GM12878 (cell line): Measurements from ENCODE around the gene NCBP2L. TPM values are rescaled to one million over a fixed set of nuclear protein-coding genes. Genes with fewer than 3 reads are reported as not detected.

Source experiments
- BRCA1 ChIP-seq: IDR thresholded peaks from 2 replicates; pipeline ENCODE4 v1.6.1; 2011; ENCODE audit warnings: low read depth, low read length, improper control_type of control experiment
- CHD1 ChIP-seq: IDR thresholded peaks from 2 replicates; pipeline ENCODE4 v1.6.1; 2012; ENCODE audit warnings: low read depth, low read length, improper control_type of control experiment
- FOXK2 ChIP-seq: fragments of 450-650 bp; IDR thresholded peaks from 2 replicates; pipeline ENCODE4 v1.6.1; 2017; ENCODE audit warnings: mild to moderate bottlenecking, moderate library complexity
- IKZF1 ChIP-seq: fragments of 450-650 bp; conservative IDR thresholded peaks from 2 replicates; pipeline ENCODE4 v1.6.1; 2017; ENCODE audit warnings: antibody characterized with exemption, mild to moderate bottlenecking
- IKZF2 ChIP-seq, 2 experiments: fragments of 450-650 bp; IDR thresholded peaks; 2 replicates each; pipeline ENCODE4 v1.6.1; 2017; ENCODE audit warnings: mild to moderate bottlenecking in 2 of 2, moderate library complexity in 2 of 2
- NBN ChIP-seq: fragments of 450-650 bp; IDR thresholded peaks from 2 replicates; pipeline ENCODE4 v1.6.1; 2016
- RAD21 ChIP-seq: IDR thresholded peaks from 2 replicates; pipeline ENCODE4 v1.6.1; 2011; ENCODE audit warnings: mild to moderate bottlenecking, low read depth, low read length, moderate library complexity; ENCODE audit not compliant: insufficient read depth
- RUNX3 ChIP-seq: IDR thresholded peaks from 2 replicates; pipeline ENCODE4 v1.6.1; 2012; ENCODE audit warnings: low read length, inconsistent platforms
- SMC3 ChIP-seq: IDR thresholded peaks from 2 replicates; pipeline ENCODE4 v1.6.1; 2011; ENCODE audit warnings: low read length, improper control_type of control experiment, borderline replicate concordance
- SUPT20H ChIP-seq: IDR thresholded peaks from 2 replicates; pipeline ENCODE4 v1.6.1; 2011; ENCODE audit warnings: low read depth, mild to moderate bottlenecking, low read length, moderate library complexity, borderline replicate concordance; ENCODE audit not compliant: control insufficient read depth
- TBL1XR1 ChIP-seq: IDR thresholded peaks from 2 replicates; pipeline ENCODE4 v1.6.1; 2012; ENCODE audit warnings: low read depth, low read length, improper control_type of control experiment
- YY1 ChIP-seq: IDR thresholded peaks from 2 replicates; pipeline ENCODE4 v1.6.1; 2011; ENCODE audit warnings: low read depth, mild to moderate bottlenecking, low read length
- ZNF24 ChIP-seq: fragments of 450-650 bp; IDR thresholded peaks from 2 replicates; pipeline ENCODE4 v1.6.1; 2017; ENCODE audit warnings: antibody characterized with exemption, mild to moderate bottlenecking
- polyA plus RNA-seq, 11 experiments: library from polyadenylated mRNA; depleted of rRNA in 4 of 11; unstranded in 6 of 11; stranded (reverse) in 5 of 11; fragments of >200 nt; fragmentation: Nextera tagmentation in 4 of 11; fragmentation: Illumina TruSeq in 1 of 11; extraction: Ambion mirVana in 4 of 11; extraction: Trizol in 1 of 11; gene quantifications; 1 replicate in 1 of 11; 2 replicates in 10 of 11; pipeline versions ENCODE4 v1.2.1 to v1.2.3, GENCODE V29; 2011 to 2016; ENCODE audit warnings: inconsistent platforms in 2 of 11, missing spikeins in 2 of 11, low read depth in 1 of 11
- total RNA-seq, 4 experiments: library from RNA; depleted of rRNA in 3 of 4; stranded (reverse); fragments of >200 nt in 3 of 4; fragmentation: Illumina TruSeq in 1 of 4; extraction: Trizol in 1 of 4; gene quantifications; 2 replicates each; pipeline versions ENCODE4 v1.2.1 to v1.2.3, GENCODE V29; 2013 to 2021
- TF ChIP-seq, protein P1 (sequence below): fragments of 450-650 bp; IDR thresholded peaks from 2 replicates; pipeline ENCODE4 v1.6.1; 2017; ENCODE audit warnings: mild to moderate bottlenecking, moderate library complexity
- TF ChIP-seq, protein P2 (sequence below), 3 experiments: IDR thresholded peaks in 2 of 3; conservative IDR thresholded peaks in 1 of 3; 2 replicates each; pipeline ENCODE4 v1.5.1; 2011; ENCODE audit warnings: low read depth in 3 of 3, low read length in 3 of 3, mild to moderate bottlenecking in 3 of 3, control low read depth in 2 of 3, moderate library complexity in 2 of 3, inconsistent platforms in 1 of 3, mixed read lengths in 1 of 3; ENCODE audit not compliant: control insufficient read depth in 2 of 3, insufficient read depth in 1 of 3; ENCODE audit errors: extremely low read depth in 1 of 3
- TF ChIP-seq, protein P3 (sequence below): fragments of 450-650 bp; IDR thresholded peaks from 2 replicates; pipeline ENCODE4 v1.6.1; 2016; ENCODE audit warnings: mild to moderate bottlenecking, moderate library complexity, borderline replicate concordance
- TF ChIP-seq, protein P4 (sequence below): fragments of 450-650 bp; conservative IDR thresholded peaks from 2 replicates; pipeline ENCODE4 v1.6.1; 2017; ENCODE audit warnings: mild to moderate bottlenecking, moderate library complexity

Gene NCBP2L
- total and polyA plus RNA-seq, 10 of the 15 experiments (the other 5 are each of a cell fraction or from before 2014, with no cell fraction given): not detected

DNA sequence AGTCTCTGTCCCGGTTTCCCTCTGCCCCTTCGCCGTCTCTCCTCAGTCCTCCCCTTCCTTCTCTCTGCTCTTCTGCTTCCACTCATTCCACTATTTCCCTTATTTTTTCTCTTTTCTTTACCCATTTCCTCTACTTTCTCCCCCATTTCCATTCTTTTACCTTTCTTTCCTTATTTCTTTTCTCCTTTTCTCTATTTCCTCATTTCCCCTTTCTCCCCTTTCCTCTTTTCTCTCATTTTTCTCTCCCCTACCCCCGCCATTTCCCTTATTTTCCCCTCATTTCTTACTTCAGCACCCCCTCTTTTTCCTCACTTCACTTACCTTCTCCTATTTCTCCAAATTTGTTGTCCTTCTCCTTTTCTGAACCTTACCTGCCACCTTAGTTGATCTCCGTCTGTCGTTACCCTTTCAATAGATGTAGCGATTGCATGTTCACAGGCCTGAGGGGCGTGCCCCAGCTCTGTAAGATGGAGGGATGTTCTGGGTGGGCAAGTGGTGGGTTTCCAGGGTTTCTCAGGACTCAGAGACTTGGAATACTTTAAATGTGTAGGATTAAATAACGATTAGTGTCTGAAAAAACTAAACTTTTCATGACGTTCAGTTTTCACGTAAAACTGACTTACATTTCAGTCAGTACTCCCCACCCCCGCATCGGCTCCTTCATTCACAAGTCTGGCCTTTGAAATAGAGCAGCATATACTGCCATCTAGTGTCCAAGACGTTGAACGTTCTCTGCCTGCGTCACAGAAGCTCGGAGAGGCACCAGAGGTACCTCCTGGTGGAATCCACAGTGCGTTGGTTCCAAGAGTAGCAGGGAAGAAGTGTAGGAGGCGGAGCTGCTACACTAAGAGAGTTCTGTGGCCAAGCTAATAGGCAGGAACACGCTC lies 641 bp upstream of the NCBP2L start (continued):
- TF ChIP-seq SMC3 (peak; percentile 84; the same call in 1 of the 2 replicates), FOXK2 (no peak), CHD1 (no peak), IKZF2 (IDR thresholded peaks at IDR 0.05) (no peak), RUNX3 (no peak), BRCA1 (no peak), RAD21 (peak; percentile 91), SUPT20H (no peak), IKZF1 (0 out of 2 replicates have a peak, but pooled peaks have one; percentile 14), YY1 (peak; percentile 35; the same call in 1 of the 2 replicates), TBL1XR1 (no peak), ZNF24 (0 out of 2 replicates have a peak, but pooled peaks have one; percentile 24), NBN (0 out of 2 replicates have a peak, but pooled peaks have one; percentile 51)
- TF ChIP-seq, protein P1, sequence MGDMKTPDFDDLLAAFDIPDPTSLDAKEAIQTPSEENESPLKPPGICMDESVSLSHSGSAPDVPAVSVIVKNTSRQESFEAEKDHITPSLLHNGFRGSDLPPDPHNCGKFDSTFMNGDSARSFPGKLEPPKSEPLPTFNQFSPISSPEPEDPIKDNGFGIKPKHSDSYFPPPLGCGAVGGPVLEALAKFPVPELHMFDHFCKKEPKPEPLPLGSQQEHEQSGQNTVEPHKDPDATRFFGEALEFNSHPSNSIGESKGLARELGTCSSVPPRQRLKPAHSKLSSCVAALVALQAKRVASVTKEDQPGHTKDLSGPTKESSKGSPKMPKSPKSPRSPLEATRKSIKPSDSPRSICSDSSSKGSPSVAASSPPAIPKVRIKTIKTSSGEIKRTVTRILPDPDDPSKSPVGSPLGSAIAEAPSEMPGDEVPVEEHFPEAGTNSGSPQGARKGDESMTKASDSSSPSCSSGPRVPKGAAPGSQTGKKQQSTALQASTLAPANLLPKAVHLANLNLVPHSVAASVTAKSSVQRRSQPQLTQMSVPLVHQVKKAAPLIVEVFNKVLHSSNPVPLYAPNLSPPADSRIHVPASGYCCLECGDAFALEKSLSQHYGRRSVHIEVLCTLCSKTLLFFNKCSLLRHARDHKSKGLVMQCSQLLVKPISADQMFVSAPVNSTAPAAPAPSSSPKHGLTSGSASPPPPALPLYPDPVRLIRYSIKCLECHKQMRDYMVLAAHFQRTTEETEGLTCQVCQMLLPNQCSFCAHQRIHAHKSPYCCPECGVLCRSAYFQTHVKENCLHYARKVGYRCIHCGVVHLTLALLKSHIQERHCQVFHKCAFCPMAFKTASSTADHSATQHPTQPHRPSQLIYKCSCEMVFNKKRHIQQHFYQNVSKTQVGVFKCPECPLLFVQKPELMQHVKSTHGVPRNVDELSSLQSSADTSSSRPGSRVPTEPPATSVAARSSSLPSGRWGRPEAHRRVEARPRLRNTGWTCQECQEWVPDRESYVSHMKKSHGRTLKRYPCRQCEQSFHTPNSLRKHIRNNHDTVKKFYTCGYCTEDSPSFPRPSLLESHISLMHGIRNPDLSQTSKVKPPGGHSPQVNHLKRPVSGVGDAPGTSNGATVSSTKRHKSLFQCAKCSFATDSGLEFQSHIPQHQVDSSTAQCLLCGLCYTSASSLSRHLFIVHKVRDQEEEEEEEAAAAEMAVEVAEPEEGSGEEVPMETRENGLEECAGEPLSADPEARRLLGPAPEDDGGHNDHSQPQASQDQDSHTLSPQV: no peak
- TF ChIP-seq, protein P2, sequence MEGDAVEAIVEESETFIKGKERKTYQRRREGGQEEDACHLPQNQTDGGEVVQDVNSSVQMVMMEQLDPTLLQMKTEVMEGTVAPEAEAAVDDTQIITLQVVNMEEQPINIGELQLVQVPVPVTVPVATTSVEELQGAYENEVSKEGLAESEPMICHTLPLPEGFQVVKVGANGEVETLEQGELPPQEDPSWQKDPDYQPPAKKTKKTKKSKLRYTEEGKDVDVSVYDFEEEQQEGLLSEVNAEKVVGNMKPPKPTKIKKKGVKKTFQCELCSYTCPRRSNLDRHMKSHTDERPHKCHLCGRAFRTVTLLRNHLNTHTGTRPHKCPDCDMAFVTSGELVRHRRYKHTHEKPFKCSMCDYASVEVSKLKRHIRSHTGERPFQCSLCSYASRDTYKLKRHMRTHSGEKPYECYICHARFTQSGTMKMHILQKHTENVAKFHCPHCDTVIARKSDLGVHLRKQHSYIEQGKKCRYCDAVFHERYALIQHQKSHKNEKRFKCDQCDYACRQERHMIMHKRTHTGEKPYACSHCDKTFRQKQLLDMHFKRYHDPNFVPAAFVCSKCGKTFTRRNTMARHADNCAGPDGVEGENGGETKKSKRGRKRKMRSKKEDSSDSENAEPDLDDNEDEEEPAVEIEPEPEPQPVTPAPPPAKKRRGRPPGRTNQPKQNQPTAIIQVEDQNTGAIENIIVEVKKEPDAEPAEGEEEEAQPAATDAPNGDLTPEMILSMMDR (IDR thresholded peaks at IDR 0.05 in 2 of 3, conservative IDR thresholded peaks at IDR 0.05 in 1 of 3; ENCODE audit: control insufficient read depth in 2 of 3, extremely low read depth in 1 of 3, insufficient read depth in 1 of 3, low read depth in 3 of 3, low read length in 3 of 3): peak; percentile 65 to 85 (median 77)
- TF ChIP-seq, protein P3, sequence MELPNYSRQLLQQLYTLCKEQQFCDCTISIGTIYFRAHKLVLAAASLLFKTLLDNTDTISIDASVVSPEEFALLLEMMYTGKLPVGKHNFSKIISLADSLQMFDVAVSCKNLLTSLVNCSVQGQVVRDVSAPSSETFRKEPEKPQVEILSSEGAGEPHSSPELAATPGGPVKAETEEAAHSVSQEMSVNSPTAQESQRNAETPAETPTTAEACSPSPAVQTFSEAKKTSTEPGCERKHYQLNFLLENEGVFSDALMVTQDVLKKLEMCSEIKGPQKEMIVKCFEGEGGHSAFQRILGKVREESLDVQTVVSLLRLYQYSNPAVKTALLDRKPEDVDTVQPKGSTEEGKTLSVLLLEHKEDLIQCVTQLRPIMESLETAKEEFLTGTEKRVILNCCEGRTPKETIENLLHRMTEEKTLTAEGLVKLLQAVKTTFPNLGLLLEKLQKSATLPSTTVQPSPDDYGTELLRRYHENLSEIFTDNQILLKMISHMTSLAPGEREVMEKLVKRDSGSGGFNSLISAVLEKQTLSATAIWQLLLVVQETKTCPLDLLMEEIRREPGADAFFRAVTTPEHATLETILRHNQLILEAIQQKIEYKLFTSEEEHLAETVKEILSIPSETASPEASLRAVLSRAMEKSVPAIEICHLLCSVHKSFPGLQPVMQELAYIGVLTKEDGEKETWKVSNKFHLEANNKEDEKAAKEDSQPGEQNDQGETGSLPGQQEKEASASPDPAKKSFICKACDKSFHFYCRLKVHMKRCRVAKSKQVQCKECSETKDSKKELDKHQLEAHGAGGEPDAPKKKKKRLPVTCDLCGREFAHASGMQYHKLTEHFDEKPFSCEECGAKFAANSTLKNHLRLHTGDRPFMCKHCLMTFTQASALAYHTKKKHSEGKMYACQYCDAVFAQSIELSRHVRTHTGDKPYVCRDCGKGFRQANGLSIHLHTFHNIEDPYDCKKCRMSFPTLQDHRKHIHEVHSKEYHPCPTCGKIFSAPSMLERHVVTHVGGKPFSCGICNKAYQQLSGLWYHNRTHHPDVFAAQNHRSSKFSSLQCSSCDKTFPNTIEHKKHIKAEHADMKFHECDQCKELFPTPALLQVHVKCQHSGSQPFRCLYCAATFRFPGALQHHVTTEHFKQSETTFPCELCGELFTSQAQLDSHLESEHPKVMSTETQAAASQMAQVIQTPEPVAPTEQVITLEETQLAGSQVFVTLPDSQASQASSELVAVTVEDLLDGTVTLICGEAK: no peak
- TF ChIP-seq, protein P4, sequence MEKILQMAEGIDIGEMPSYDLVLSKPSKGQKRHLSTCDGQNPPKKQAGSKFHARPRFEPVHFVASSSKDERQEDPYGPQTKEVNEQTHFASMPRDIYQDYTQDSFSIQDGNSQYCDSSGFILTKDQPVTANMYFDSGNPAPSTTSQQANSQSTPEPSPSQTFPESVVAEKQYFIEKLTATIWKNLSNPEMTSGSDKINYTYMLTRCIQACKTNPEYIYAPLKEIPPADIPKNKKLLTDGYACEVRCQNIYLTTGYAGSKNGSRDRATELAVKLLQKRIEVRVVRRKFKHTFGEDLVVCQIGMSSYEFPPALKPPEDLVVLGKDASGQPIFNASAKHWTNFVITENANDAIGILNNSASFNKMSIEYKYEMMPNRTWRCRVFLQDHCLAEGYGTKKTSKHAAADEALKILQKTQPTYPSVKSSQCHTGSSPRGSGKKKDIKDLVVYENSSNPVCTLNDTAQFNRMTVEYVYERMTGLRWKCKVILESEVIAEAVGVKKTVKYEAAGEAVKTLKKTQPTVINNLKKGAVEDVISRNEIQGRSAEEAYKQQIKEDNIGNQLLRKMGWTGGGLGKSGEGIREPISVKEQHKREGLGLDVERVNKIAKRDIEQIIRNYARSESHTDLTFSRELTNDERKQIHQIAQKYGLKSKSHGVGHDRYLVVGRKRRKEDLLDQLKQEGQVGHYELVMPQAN: no peak
